Parathyroid adenoma (tissue), 2 donors: ENCODE results near the gene IL2RA.
"Not testable (repeated sequence)": the region's sequence is repeated elsewhere in the genome, so short reads cannot be mapped to it uniquely, and the experiment has no call there.

Experiments
- H2AFZ ChIP-seq: fragments of 300-600 bp; sonication (generic); one replicate; pipeline ENCODE4 v1.7.0; 2017; ENCODE audit warnings: antibody characterized with exemption, mild to moderate bottlenecking
- H3K27ac ChIP-seq: fragments of 300-600 bp; sonication (generic); one replicate; pipeline ENCODE4 v1.7.0; 2017
- H3K27me3 ChIP-seq: fragments of 300-600 bp; sonication (generic); one replicate; pipeline ENCODE4 v1.7.0; 2017; ENCODE audit warnings: low read length; ENCODE audit not compliant: control insufficient read depth, insufficient read depth
- H3K36me3 ChIP-seq: fragments of 300-600 bp; sonication (generic); one replicate; pipeline ENCODE4 v1.7.0; 2017; ENCODE audit warnings: low read length; ENCODE audit not compliant: control insufficient read depth, insufficient read depth
- H3K4me1 ChIP-seq: fragments of 300-600 bp; sonication (generic); one replicate; pipeline ENCODE4 v1.7.0; 2017; ENCODE audit warnings: control low read depth
- H3K4me2 ChIP-seq: fragments of 300-600 bp; sonication (generic); one replicate; pipeline ENCODE4 v1.7.0; 2017; ENCODE audit warnings: low read length
- H3K4me3 ChIP-seq: fragments of 300-600 bp; sonication (generic); one replicate; pipeline ENCODE4 v1.7.0; 2017; ENCODE audit warnings: low read depth, low read length
- H3K79me2 ChIP-seq: fragments of 300-600 bp; sonication (generic); one replicate; pipeline ENCODE4 v1.7.0; 2017; ENCODE audit warnings: control low read depth
- H3K9ac ChIP-seq: fragments of 300-600 bp; sonication (generic); one replicate; pipeline ENCODE4 v1.7.0; 2017; ENCODE audit warnings: mild to moderate bottlenecking
- H3K9me3 ChIP-seq: fragments of 300-600 bp; sonication (generic); one replicate; pipeline ENCODE4 v1.7.0; 2017; ENCODE audit warnings: low read length; ENCODE audit not compliant: control insufficient read depth
- CTCF ChIP-seq: fragments of 300-600 bp; sonication (generic); IDR thresholded peaks from one replicate; pipeline ENCODE4 v1.7.0; 2017; ENCODE audit warnings: antibody characterized with exemption, mild to moderate bottlenecking
- donor health status: primary hyperparathyroidism.

IL2RA gene

GRCh38 chr10:6108072-6108471 lies 45.9 kb upstream of the IL2RA start:
- H3K27me3 ChIP-seq, result no peaks in the 10 kb centered on the region
- no peaks in the 10 kb centered on the region for H3K36me3 ChIP-seq
- H3K9me3 ChIP-seq, result no peaks in the 10 kb centered on the region
- no peak overlapping the region for H3K27ac ChIP-seq
- peaks cover 10% of the 10 kb centered on the region for H3K79me2 ChIP-seq
- H2AFZ ChIP-seq, result no peak overlapping the region
- TF ChIP-seq CTCF, result no peak
- no peak overlapping the region for H3K4me2 ChIP-seq
- H3K4me3 ChIP-seq, result no peak overlapping the region
- H3K9ac ChIP-seq, result no peak overlapping the region
- no peaks in the 10 kb centered on the region for H3K4me1 ChIP-seq

GRCh38 chr10:6107616-6108015 lies 45.4 kb upstream of the IL2RA start:
- H3K9me3 ChIP-seq, H3K36me3 ChIP-seq, H3K27ac ChIP-seq, H3K4me3 ChIP-seq, H3K4me2 ChIP-seq, H2AFZ ChIP-seq, H3K4me1 ChIP-seq, H3K9ac ChIP-seq, H3K27me3 ChIP-seq: not testable (repeated sequence)
- H3K79me2 ChIP-seq, result peaks cover 10% of the 10 kb centered on the region

- Histone ChIP-seq H3K27me3 (no peaks in the 10 kb centered on the region), H3K79me2 (peaks cover 10% of the 10 kb centered on the region), H3K4me3 (no peak overlapping the region), H3K9me3 (no peaks in the 10 kb centered on the region), H3K4me2 (no peak overlapping the region), H3K4me1 (no peaks in the 10 kb centered on the region), H3K27ac (no peak overlapping the region), H3K36me3 (no peaks in the 10 kb centered on the region), H3K9ac (no peak overlapping the region), H2AFZ (no peak overlapping the region)
- TF ChIP-seq CTCF, result no peak
These were observed 41.4 kb upstream of the IL2RA start for GRCh38 chr10:6103591-6103990.

- no peak for TF ChIP-seq CTCF
- no peaks in the 10 kb centered on the region for H3K36me3 ChIP-seq
- no peaks in the 10 kb centered on the region for H3K9me3 ChIP-seq
- no peak overlapping the region for H3K9ac ChIP-seq
- H2AFZ ChIP-seq, result no peak overlapping the region
- no peaks in the 10 kb centered on the region for H3K4me1 ChIP-seq
- no peak overlapping the region for H3K27ac ChIP-seq
- H3K27me3 ChIP-seq, result no peaks in the 10 kb centered on the region
- no peak overlapping the region for H3K4me3 ChIP-seq
- H3K79me2 ChIP-seq, result peaks cover 10% of the 10 kb centered on the region
- no peak overlapping the region for H3K4me2 ChIP-seq
These were observed 40.0 kb upstream of the IL2RA start for GRCh38 chr10:6102128-6102527.

GRCh38 chr10:6101181-6101580 lies 39.0 kb upstream of the IL2RA start:
- H3K79me2 ChIP-seq, result peaks cover 12% of the 10 kb centered on the region
- no peak overlapping the region for H3K4me2 ChIP-seq
- no peak overlapping the region for H3K4me3 ChIP-seq
- no peaks in the 10 kb centered on the region for H3K4me1 ChIP-seq
- no peak overlapping the region for H3K27ac ChIP-seq
- no peak overlapping the region for H2AFZ ChIP-seq
- no peaks in the 10 kb centered on the region for H3K9me3 ChIP-seq
- TF ChIP-seq CTCF, result no peak
- no peak overlapping the region for H3K9ac ChIP-seq
- H3K27me3 ChIP-seq, result no peaks in the 10 kb centered on the region
- no peaks in the 10 kb centered on the region for H3K36me3 ChIP-seq
